GM12878 (cell line): ENCODE data around the gene DPH6. TPM values are rescaled to one million over a fixed set of nuclear protein-coding genes. Genes with fewer than 3 reads are reported as not detected.

Experiments used
- ATAC-seq: fragments of 200-7000 bp; cut with Tn5 transposase; 3 replicates; pipeline ENCODE4 v1.9.1; 2020; ENCODE audit warnings: mild to moderate bottlenecking, moderate library complexity
- BruUV-seq: library from RNA; stranded (reverse); fragments of 400-500 nt; replicated peaks from 2 replicates; lab custom pipeline; 2021; lab: Mats Ljungman, UMichigan
- CTCF ChIA-PET: fragments of 300-600 bp; sonication (Branson Sonifier 250); formaldehyde crosslinking; extraction: SDS; loops from one replicate; lab custom pipeline; 2021; ENCODE audit warnings: inconsistent platforms; lab: Yijun Ruan, JAX
- POLR2A ChIA-PET: fragments of 350-600 bp; formaldehyde crosslinking; extraction: SDS; loops from one replicate; lab custom pipeline; 2021; ENCODE audit warnings: inconsistent platforms; lab: Charles Lee
- RAD21 ChIA-PET: fragments of 300-600 bp; sonication (Branson Sonifier 250); formaldehyde crosslinking; loops from one replicate; lab custom pipeline; 2023; ENCODE audit warnings: antibody characterized with exemption; ENCODE audit not compliant: unreplicated experiment; lab: Charles Lee
- SMC1A ChIA-PET: fragments of 300-600 bp; sonication (Branson Sonifier 250); formaldehyde crosslinking; loops from one replicate; lab custom pipeline; 2023; ENCODE audit not compliant: unreplicated experiment, uncharacterized antibody; lab: Charles Lee
- DNase-seq: peaks from one replicate; pipeline ENCODE4 v3.0.0-alpha.2; 2011; ENCODE audit warnings: low read depth, low spot score
- FAIRE-seq: peaks from 3 replicates; lab custom pipeline; 2011; peaks lifted over from hg19 to GRCh38; lab: Jason Lieb, UNC
- H2AFZ ChIP-seq: 2 replicates; pipeline ENCODE4 v1.6.0; 2011; ENCODE audit warnings: low read depth, low read length, control low read depth; ENCODE audit not compliant: control insufficient read depth
- H3K27ac ChIP-seq: 2 replicates; pipeline ENCODE4 v1.5.1; 2011; ENCODE audit warnings: control low read depth; ENCODE audit not compliant: control insufficient read depth, insufficient read depth
- H3K27me3 ChIP-seq, 2 experiments: replicated peaks in 1 of 2; 2 replicates each; pipeline versions ENCODE4 v1.6.0 to v1.6.1; 2011; ENCODE audit warnings: low read length in 1 of 2; ENCODE audit not compliant: control insufficient read depth in 2 of 2, insufficient read depth in 2 of 2
- H3K36me3 ChIP-seq, 2 experiments: 2 replicates each; pipeline ENCODE4 v1.5.1; 2011; ENCODE audit warnings: low read length in 1 of 2; ENCODE audit not compliant: control insufficient read depth in 2 of 2, insufficient read depth in 2 of 2
- H3K4me1 ChIP-seq: 2 replicates; pipeline ENCODE4 v1.6.1; 2011; ENCODE audit warnings: mild to moderate bottlenecking, low read length, moderate library complexity, mixed read lengths; ENCODE audit not compliant: control insufficient read depth, insufficient read depth
- H3K4me2 ChIP-seq: 2 replicates; pipeline ENCODE4 v1.6.0; 2011; ENCODE audit warnings: control low read depth; ENCODE audit not compliant: control insufficient read depth, insufficient read depth
- H3K4me3 ChIP-seq: fragments of 200-600 bp; sonication (generic); 2 replicates; pipeline ENCODE4 v1.5.1; 2016
- H3K79me2 ChIP-seq: 2 replicates; pipeline ENCODE4 v1.6.0; 2011; ENCODE audit warnings: low read length; ENCODE audit not compliant: control insufficient read depth, insufficient read depth
- H3K9ac ChIP-seq: 2 replicates; pipeline ENCODE4 v1.8.0; 2011; ENCODE audit warnings: low read length, control low read depth, mixed read lengths; ENCODE audit not compliant: control insufficient read depth, insufficient read depth
- H3K9me3 ChIP-seq: replicated peaks from 3 replicates; pipeline ENCODE4 v1.5.1; 2011; ENCODE audit warnings: mild to moderate bottlenecking, low read length; ENCODE audit not compliant: control insufficient read depth, insufficient read depth
- H4K20me1 ChIP-seq: 2 replicates; pipeline ENCODE4 v1.6.0; 2011; ENCODE audit not compliant: control insufficient read depth, insufficient read depth
- BCL11A ChIP-seq: IDR thresholded peaks from 2 replicates; pipeline ENCODE4 v1.6.1; 2011; ENCODE audit warnings: low read depth, low read length
- BMI1 ChIP-seq: fragments of 450-650 bp; IDR thresholded peaks from 2 replicates; pipeline ENCODE4 v1.6.1; 2016; ENCODE audit warnings: mild to moderate bottlenecking, moderate library complexity, borderline replicate concordance
- CEBPB ChIP-seq, 2 experiments: fragments of 150-350 bp in 1 of 2; IDR thresholded peaks; 2 replicates each; pipeline ENCODE4 v1.6.1; 2012 to 2014; ENCODE audit warnings: low read depth in 2 of 2, low read length in 2 of 2, borderline replicate concordance in 1 of 2, inconsistent platforms in 1 of 2
- ESRRA ChIP-seq: IDR thresholded peaks from 2 replicates; pipeline ENCODE4 v1.6.1; 2012; ENCODE audit warnings: mild to moderate bottlenecking, low read length, improper control_type of control experiment
- GABPA ChIP-seq: IDR thresholded peaks from 2 replicates; pipeline ENCODE4 v1.6.1; 2014; ENCODE audit warnings: antibody characterized with exemption, low read depth, mild to moderate bottlenecking, inconsistent platforms
- IRF4 ChIP-seq: IDR thresholded peaks from 2 replicates; pipeline ENCODE4 v1.6.1; 2011; ENCODE audit warnings: low read depth, low read length
- NFYA ChIP-seq: IDR thresholded peaks from 2 replicates; pipeline ENCODE4 v1.6.1; 2011; ENCODE audit warnings: low read depth, mild to moderate bottlenecking, low read length, improper control_type of control experiment, borderline replicate concordance
- SMAD5 ChIP-seq: IDR thresholded peaks from 2 replicates; pipeline ENCODE4 v1.6.1; 2016; ENCODE audit warnings: antibody characterized with exemption, low read depth
- SREBF1 ChIP-seq: IDR thresholded peaks from 2 replicates; pipeline ENCODE4 v1.6.1; 2012; ENCODE audit warnings: mild to moderate bottlenecking, low read length
- STAT1 ChIP-seq: fragments of 450-650 bp; conservative IDR thresholded peaks from 2 replicates; pipeline ENCODE4 v1.6.1; 2014; ENCODE audit warnings: antibody characterized with exemption, mild to moderate bottlenecking
- TBL1XR1 ChIP-seq: IDR thresholded peaks from 2 replicates; pipeline ENCODE4 v1.6.1; 2012; ENCODE audit warnings: low read depth, low read length, improper control_type of control experiment
- TCF3 ChIP-seq: IDR thresholded peaks from 2 replicates; pipeline ENCODE4 v1.6.1; 2012; ENCODE audit warnings: low read depth, mild to moderate bottlenecking, low read length, borderline replicate concordance; ENCODE audit not compliant: insufficient read depth
- WRNIP1 ChIP-seq: IDR thresholded peaks from 2 replicates; pipeline ENCODE4 v1.6.1; 2011; ENCODE audit warnings: low read depth, low read length, improper control_type of control experiment, borderline replicate concordance
- ZNF622 ChIP-seq: fragments of 450-650 bp; IDR thresholded peaks from 2 replicates; pipeline ENCODE4 v1.6.1; 2017; ENCODE audit warnings: mild to moderate bottlenecking, inconsistent platforms
- WGBS: methylation state at CpG from one replicate; pipeline ENCODE4 v1.1.6; 2016; ENCODE audit warnings: low lambda C conversion rate; ENCODE audit not compliant: insufficient replicate concordance, insufficient coverage; ENCODE audit errors: missing lambda C conversion rate; 5-methylcytosine and 5-hydroxymethylcytosine counted together
- in situ Hi-C: fragments of 300-500 bp; cut with MboI; formaldehyde crosslinking; loops from 9 replicates; pipeline ENCODE4 v1.14.3; 2018; ENCODE audit warnings: mixed read lengths
- intact Hi-C: fragments of 100-400 bp; cut with micrococcal nuclease; formaldehyde crosslinking; loops from one replicate; pipeline ENCODE4 v1.14.2; 2022; ENCODE audit not compliant: unreplicated experiment
- polyA plus RNA-seq, 11 experiments: library from polyadenylated mRNA; depleted of rRNA in 4 of 11; unstranded in 6 of 11; stranded (reverse) in 5 of 11; fragments of >200 nt; fragmentation: Nextera tagmentation in 4 of 11; fragmentation: Illumina TruSeq in 1 of 11; extraction: Ambion mirVana in 4 of 11; extraction: Trizol in 1 of 11; gene quantifications; 1 replicate in 1 of 11; 2 replicates in 10 of 11; pipeline versions ENCODE4 v1.2.1 to v1.2.3, GENCODE V29; 2011 to 2016; ENCODE audit warnings: inconsistent platforms in 2 of 11, missing spikeins in 2 of 11, low read depth in 1 of 11
- total RNA-seq, 4 experiments: library from RNA; depleted of rRNA in 3 of 4; stranded (reverse); fragments of >200 nt in 3 of 4; fragmentation: Illumina TruSeq in 1 of 4; extraction: Trizol in 1 of 4; gene quantifications; 2 replicates each; pipeline versions ENCODE4 v1.2.1 to v1.2.3, GENCODE V29; 2013 to 2021
- TF ChIP-seq, protein P1 (sequence below): fragments of 450-650 bp; IDR thresholded peaks from 2 replicates; pipeline ENCODE4 v1.6.1; 2017; ENCODE audit warnings: mild to moderate bottlenecking, moderate library complexity

Gene DPH6
- total and polyA plus RNA-seq, 10 of the 15 experiments (the other 5 are each of a cell fraction or from before 2014, with no cell fraction given): 9.0 to 68.5 (median 17.1) TPM

DNA sequence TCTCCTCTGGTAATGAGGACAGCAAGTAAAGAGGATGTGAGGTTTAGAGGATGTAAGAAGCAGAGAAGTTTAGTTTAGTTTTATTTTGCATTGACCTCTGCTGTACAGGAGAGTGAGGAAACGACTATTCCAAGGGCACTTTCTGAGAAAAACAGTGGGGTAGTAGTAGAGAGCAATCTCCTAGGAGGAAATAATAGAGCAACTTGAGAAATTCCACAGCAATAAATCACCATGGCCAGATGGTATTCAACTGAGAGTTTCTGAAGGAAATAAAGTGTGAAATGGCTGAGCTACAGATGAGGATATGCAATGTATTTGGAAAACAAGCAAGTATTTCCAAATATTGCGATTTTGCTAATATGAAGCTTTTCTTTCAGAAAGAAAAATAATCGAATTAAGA lies 118.9 kb downstream of the DPH6 start:
- no TSS peak for BruUV-seq
- TF ChIP-seq IRF4 (no peak), BMI1 (no peak)
- Histone ChIP-seq H3K4me3 (no peak overlapping the region), H3K4me1 (no peaks in the 10 kb centered on the region), H3K27me3 (no peaks in the 10 kb centered on the region), H3K79me2 (no peaks in the 10 kb centered on the region), H3K9ac (no peak overlapping the region), H4K20me1 (no peaks in the 10 kb centered on the region), H3K27ac (no peak overlapping the region), H3K4me2 (no peak overlapping the region), H3K36me3 (no peaks in the 10 kb centered on the region), H2AFZ (no peak overlapping the region), H3K9me3 (no peaks in the 10 kb centered on the region)
- CTCF ChIA-PET: interaction anchor here (1.0 to 5.9 kb wide), 2 partner anchors 17 to 349 kb away, joined by 6 to 31 read pairs; no protein-coding TSS in a partner anchor
- FAIRE-seq (no peak), ATAC-seq (no peak), DNase-seq (no peak)
- 65% methylated on average over 3 of the region's 3 CpGs for WGBS
- in situ Hi-C loops (no loop called here), intact Hi-C loops (no loop called here)
- POLR2A ChIA-PET: no interaction called here
- SMC1A ChIA-PET: no interaction called here
- RAD21 ChIA-PET: no interaction called here

DNA sequence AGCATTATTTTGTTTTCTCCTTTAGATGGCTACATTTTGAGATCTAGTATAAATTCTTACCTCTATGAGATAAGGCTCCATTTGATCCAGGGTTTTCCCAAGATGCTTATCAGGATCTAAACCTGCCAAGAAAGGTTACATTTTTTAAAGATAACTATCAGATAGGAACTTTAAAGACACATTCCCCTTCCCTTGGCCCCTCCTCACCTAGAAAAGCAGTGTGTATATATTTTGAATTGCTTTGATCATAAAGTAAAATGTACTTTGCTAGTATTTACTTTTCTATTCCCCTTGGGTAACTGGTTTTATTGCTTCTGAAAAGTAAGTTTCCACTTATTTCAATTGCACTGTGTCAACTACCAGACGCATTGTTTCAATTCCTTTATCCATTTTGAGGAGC lies 135.2 kb downstream of the DPH6 start:
- no peak for TF ChIP-seq TBL1XR1
- TF ChIP-seq WRNIP1: no peak
- TF ChIP-seq GABPA: no peak
- TF ChIP-seq, protein P1, sequence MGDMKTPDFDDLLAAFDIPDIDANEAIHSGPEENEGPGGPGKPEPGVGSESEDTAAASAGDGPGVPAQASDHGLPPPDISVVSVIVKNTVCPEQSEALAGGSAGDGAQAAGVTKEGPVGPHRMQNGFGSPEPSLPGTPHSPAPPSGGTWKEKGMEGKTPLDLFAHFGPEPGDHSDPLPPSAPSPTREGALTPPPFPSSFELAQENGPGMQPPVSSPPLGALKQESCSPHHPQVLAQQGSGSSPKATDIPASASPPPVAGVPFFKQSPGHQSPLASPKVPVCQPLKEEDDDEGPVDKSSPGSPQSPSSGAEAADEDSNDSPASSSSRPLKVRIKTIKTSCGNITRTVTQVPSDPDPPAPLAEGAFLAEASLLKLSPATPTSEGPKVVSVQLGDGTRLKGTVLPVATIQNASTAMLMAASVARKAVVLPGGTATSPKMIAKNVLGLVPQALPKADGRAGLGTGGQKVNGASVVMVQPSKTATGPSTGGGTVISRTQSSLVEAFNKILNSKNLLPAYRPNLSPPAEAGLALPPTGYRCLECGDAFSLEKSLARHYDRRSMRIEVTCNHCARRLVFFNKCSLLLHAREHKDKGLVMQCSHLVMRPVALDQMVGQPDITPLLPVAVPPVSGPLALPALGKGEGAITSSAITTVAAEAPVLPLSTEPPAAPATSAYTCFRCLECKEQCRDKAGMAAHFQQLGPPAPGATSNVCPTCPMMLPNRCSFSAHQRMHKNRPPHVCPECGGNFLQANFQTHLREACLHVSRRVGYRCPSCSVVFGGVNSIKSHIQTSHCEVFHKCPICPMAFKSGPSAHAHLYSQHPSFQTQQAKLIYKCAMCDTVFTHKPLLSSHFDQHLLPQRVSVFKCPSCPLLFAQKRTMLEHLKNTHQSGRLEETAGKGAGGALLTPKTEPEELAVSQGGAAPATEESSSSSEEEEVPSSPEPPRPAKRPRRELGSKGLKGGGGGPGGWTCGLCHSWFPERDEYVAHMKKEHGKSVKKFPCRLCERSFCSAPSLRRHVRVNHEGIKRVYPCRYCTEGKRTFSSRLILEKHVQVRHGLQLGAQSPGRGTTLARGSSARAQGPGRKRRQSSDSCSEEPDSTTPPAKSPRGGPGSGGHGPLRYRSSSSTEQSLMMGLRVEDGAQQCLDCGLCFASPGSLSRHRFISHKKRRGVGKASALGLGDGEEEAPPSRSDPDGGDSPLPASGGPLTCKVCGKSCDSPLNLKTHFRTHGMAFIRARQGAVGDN: no peak
- TF ChIP-seq STAT1: no peak
- TF ChIP-seq ZNF622: no peak
- TF ChIP-seq SREBF1: no peak
- TF ChIP-seq CEBPB (IDR thresholded peaks at IDR 0.05; ENCODE audit: borderline replicate concordance in 1 of 2, low read depth in 2 of 2, low read length in 2 of 2): no peak
- no peak for TF ChIP-seq ESRRA
- no peak for TF ChIP-seq SMAD5
- TF ChIP-seq IRF4: no peak
- TF ChIP-seq NFYA: no peak
- no peak for TF ChIP-seq TCF3
- no peak for TF ChIP-seq BCL11A
- no peaks in the 10 kb centered on the region for H3K36me3 ChIP-seq
- H3K4me2 ChIP-seq: no peak overlapping the region
- ChIA-PET RAD21 (no interaction called here), CTCF (no interaction called here), POLR2A (no interaction called here), SMC1A (no interaction called here)
- ATAC-seq: no peak
- no peak overlapping the region for H3K4me3 ChIP-seq
- DNase-seq: no peak
- no peak overlapping the region for H3K9ac ChIP-seq
- no peaks in the 10 kb centered on the region for H3K79me2 ChIP-seq
- no peak for FAIRE-seq
- no peak overlapping the region for H2AFZ ChIP-seq
- H3K27me3 ChIP-seq: no peaks in the 10 kb centered on the region
- H3K27ac ChIP-seq: no peak overlapping the region
- intact Hi-C loops (no loop called here), in situ Hi-C loops (no loop called here)
- no peaks in the 10 kb centered on the region for H4K20me1 ChIP-seq
- BruUV-seq: no TSS peak
- WGBS: 100% methylated on average over 1 of the region's 1 CpG
- H3K9me3 ChIP-seq: no peaks in the 10 kb centered on the region
- no peaks in the 10 kb centered on the region for H3K4me1 ChIP-seq
